NCI-H1105 treated with DMSO at 0.1 percent for 48 hours (cell line): ENCODE measurements around the gene NHEJ1.

Experiments used
- DNase-seq: peaks from one replicate; lab custom pipeline; 2025; lab: John Stamatoyannopoulos, UW

Gene NHEJ1

GRCh38 chr2:219182331-219183150 is 21.9 kb upstream of the NHEJ1 start:
- DNase-seq: no peak

- DNase-seq: no peak
These were observed 20.9 kb upstream of the NHEJ1 start for GRCh38 chr2:219181531-219181930.

GRCh38 chr2:219180961-219181360 is 20.3 kb upstream of the NHEJ1 start:
- DNase-seq: no peak

- DNase-seq: no peak
These were observed 19.2 kb upstream of the NHEJ1 start for GRCh38 chr2:219179601-219180465.

GRCh38 chr2:219178377-219179175 is 18.0 kb upstream of the NHEJ1 start:
- DNase-seq: no peak

- DNase-seq: peak; percentile 74
These were observed 17.1 kb upstream of the NHEJ1 start, which contains the start of gene RETREG2 for GRCh38 chr2:219177552-219178376. Gene RETREG2 (plus strand): TSS chr2:219178275. CDS start chr2:219178353, 78 bp downstream.

- DNase-seq: peak; percentile 64
These were observed 16.4 kb upstream of the NHEJ1 start, which contains the start of gene CNPPD1 for GRCh38 chr2:219176818-219177551. Gene CNPPD1 (minus strand): TSS chr2:219176925. CDS start chr2:219176828, 97 bp downstream.

GRCh38 chr2:219175928-219176817 is 15.6 kb upstream of the NHEJ1 start:
- DNase-seq: peak; percentile 45

GRCh38 chr2:219175486-219175885 is 14.9 kb upstream of the NHEJ1 start:
- DNase-seq: no peak

- no peak for DNase-seq
These were observed 14.2 kb upstream of the NHEJ1 start for GRCh38 chr2:219174801-219175200.

GRCh38 chr2:219174146-219174545 is 13.5 kb upstream of the NHEJ1 start:
- DNase-seq: no peak

GRCh38 chr2:219173176-219173575 is 12.6 kb upstream of the NHEJ1 start:
- DNase-seq: no peak

GRCh38 chr2:219172231-219173154 is 11.9 kb upstream of the NHEJ1 start:
- no peak for DNase-seq

- peak; percentile 2 for DNase-seq
These were observed 10.6 kb upstream of the NHEJ1 start for GRCh38 chr2:219171231-219171651.

- no peak for DNase-seq
These were observed 9.5 kb upstream of the NHEJ1 start, which contains the start of gene SLC23A3 for GRCh38 chr2:219169930-219170654. Gene SLC23A3 (minus strand): TSS chr2:219170029. CDS start chr2:219169984, 45 bp downstream.

- DNase-seq: no peak
These were observed 8.3 kb upstream of the NHEJ1 start for GRCh38 chr2:219168932-219169331.

- no peak for DNase-seq
These were observed 7.9 kb upstream of the NHEJ1 start for GRCh38 chr2:219168526-219168925.
